ENCODE data around the gene BICC1.

BICC1 gene

DNA sequence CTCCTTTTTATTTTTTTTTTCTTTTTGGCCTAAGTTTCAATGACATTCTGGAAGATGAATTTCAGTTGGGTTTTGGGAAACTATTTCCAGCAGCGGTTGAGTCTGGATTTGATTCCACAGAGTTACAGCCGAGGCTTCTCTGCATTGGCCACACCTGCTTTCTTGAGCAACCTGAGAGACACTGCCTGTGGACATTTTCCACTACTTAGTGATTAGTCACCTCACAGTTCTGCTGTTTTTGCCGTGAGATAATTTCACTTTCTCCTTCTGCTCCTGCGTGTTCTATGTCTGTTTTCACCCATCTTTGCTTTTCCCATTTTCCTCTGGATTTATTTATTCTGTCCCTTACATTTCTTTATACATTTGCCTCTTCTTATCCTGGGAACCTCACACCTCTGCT is 243.0 kb downstream of the BICC1 start:
- Histone ChIP-seq H3K4me3 (ENCODE audit: low read depth in 1 of 2, low read length in 1 of 2) (no peak overlapping the region), H3K36me3 (no peaks in the 10 kb centered on the region), H3K27me3 (no peaks in the 10 kb centered on the region), H3K9me3 (no peaks in the 10 kb centered on the region), H3K27ac (no peak overlapping the region), H3K4me1 (ENCODE audit: control insufficient read depth in 1 of 2, insufficient read depth in 1 of 2, low read depth in 1 of 2, low read length in 1 of 2) (no peaks in the 10 kb centered on the region)
- TF ChIP-seq, protein P1, sequence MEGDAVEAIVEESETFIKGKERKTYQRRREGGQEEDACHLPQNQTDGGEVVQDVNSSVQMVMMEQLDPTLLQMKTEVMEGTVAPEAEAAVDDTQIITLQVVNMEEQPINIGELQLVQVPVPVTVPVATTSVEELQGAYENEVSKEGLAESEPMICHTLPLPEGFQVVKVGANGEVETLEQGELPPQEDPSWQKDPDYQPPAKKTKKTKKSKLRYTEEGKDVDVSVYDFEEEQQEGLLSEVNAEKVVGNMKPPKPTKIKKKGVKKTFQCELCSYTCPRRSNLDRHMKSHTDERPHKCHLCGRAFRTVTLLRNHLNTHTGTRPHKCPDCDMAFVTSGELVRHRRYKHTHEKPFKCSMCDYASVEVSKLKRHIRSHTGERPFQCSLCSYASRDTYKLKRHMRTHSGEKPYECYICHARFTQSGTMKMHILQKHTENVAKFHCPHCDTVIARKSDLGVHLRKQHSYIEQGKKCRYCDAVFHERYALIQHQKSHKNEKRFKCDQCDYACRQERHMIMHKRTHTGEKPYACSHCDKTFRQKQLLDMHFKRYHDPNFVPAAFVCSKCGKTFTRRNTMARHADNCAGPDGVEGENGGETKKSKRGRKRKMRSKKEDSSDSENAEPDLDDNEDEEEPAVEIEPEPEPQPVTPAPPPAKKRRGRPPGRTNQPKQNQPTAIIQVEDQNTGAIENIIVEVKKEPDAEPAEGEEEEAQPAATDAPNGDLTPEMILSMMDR (IDR thresholded peaks at IDR 0.05): no peak

DNA sequence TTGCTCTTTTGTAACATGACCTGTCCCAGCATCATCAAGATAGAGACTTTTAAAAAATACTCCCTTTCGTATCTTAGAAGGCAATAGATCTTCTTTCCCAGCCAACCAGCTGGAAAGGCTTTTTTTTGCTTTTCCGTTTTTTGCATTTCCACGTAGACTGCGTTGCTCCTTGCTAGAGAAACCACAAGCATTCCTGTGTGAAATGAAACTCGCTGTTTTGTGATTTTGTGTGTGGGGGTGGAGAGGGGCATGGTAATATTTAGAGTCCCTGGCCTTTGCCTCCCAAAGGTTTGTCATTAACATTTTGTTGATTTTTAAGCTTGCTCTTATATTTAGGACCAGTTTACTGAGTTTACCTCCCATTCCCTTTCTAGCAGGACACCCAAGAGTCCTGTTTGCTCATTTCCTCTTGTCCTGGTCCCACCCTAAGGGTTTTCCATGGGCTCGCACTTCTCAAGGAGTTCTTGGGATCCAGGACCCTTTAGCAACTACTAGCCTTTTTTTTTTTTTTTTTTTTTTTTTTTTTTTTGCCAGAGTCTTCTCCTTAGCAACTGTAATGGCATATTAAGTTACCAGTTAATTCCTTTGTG is 243.6 kb downstream of the BICC1 start:
- no peak overlapping the region for H3K27ac ChIP-seq
- no peak overlapping the region for H3K4me3 ChIP-seq (ENCODE audit: low read depth in 1 of 2, low read length in 1 of 2)
- no peaks in the 10 kb centered on the region for H3K36me3 ChIP-seq
- no peaks in the 10 kb centered on the region for H3K4me1 ChIP-seq (ENCODE audit: control insufficient read depth in 1 of 2, insufficient read depth in 1 of 2, low read depth in 1 of 2, low read length in 1 of 2)
- TF ChIP-seq, protein P1 (IDR thresholded peaks at IDR 0.05): no peak
- no peaks in the 10 kb centered on the region for H3K27me3 ChIP-seq
- no peaks in the 10 kb centered on the region for H3K9me3 ChIP-seq

DNA sequence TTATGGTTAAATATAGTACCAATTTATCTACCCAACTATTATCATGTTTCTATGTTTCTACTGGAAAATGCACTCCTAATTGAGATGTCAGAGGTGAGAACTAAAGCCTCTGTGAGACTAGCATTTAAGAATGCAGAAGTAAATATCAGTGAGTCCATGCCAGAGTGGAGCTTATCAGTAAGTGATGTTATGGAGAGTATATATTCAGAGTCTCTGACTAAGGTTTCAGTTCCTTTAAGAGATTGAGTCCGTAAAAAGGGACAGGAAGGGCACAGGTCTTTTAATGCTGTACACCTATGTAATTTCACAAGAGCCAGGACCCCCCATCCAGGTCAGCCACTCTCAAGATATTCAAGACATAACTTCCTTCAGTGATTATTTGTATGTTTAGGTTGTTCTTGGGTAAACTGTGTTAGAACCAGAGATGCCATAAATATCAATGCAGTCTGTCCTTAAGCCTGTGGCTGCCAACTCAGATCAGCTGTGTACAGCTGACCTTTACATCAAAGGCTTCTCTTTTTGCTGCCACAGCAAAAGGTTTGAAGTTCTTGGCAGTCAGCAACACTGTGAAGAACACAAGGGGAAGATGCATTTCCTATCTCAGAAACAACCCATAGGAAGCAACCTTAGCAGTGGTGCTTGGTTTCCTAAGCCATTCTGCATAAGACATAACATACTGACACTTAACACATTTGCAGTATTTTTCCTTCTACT is 244.8 kb downstream of the BICC1 start:
- Histone ChIP-seq H3K36me3 (no peaks in the 10 kb centered on the region), H3K27ac (no peak overlapping the region), H3K4me3 (ENCODE audit: low read depth in 1 of 2, low read length in 1 of 2) (no peak overlapping the region), H3K4me1 (ENCODE audit: control insufficient read depth in 1 of 2, insufficient read depth in 1 of 2, low read depth in 1 of 2, low read length in 1 of 2) (no peaks in the 10 kb centered on the region), H3K27me3 (no peaks in the 10 kb centered on the region), H3K9me3 (no peaks in the 10 kb centered on the region)
- TF ChIP-seq, protein P1 (IDR thresholded peaks at IDR 0.05): no peak

DNA sequence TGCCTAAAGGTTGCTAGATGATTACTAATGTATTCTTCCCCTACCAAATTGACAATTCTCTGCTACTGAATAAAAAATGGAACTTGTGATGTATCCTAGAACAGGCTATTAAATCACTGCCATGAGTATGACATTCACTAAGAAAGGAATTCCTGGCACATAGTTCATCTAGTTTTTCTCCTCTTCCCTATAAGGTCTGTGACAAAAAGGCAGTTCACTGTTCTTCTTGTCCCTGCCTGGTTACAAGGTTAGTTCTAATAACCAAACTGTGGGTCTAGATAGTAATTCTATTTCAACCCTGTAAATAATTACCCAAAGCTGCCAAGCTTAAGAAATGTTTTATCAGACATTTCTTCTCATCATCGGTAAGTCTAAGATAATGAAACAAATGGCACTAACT is 245.6 kb downstream of the BICC1 start:
- Histone ChIP-seq H3K36me3 (no peaks in the 10 kb centered on the region), H3K27me3 (no peaks in the 10 kb centered on the region), H3K9me3 (no peaks in the 10 kb centered on the region), H3K27ac (no peak overlapping the region), H3K4me3 (ENCODE audit: low read depth in 1 of 2, low read length in 1 of 2) (no peak overlapping the region), H3K4me1 (ENCODE audit: control insufficient read depth in 1 of 2, insufficient read depth in 1 of 2, low read depth in 1 of 2, low read length in 1 of 2) (no peaks in the 10 kb centered on the region)
- TF ChIP-seq, protein P1 (IDR thresholded peaks at IDR 0.05): no peak

DNA sequence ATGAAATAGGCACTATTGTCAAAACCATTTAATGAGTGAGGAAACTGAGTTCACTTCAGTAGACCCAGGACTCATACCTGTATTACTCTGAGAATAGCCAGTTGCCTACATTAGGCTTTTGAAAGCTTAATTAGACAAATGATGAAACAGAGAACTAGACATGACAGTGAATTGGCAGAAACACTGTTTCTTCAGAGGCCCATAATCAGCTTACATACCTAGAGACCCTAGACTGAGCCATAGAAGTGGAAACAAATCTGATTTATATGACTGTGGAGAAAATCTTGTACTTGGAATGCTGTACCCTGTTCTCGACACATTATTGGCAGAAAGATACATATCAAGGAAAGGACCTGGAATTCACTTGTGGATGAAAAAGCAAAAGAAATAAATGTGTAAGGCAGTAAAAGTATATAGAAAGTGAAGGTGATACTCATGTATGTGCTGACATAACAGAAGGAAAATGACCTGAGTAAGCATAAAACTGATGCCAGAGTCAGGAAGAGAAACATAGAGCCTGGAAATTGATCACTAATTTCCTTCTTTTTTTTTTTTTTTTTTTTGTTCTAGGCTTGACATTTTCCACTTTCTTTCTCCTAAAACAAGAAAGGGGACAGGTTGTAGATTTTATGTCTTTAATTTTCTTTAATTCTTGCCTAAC is 251.5 kb downstream of the BICC1 start:
- no peaks in the 10 kb centered on the region for H3K4me1 ChIP-seq (ENCODE audit: control insufficient read depth in 1 of 2, insufficient read depth in 1 of 2, low read depth in 1 of 2, low read length in 1 of 2)
- no peaks in the 10 kb centered on the region for H3K9me3 ChIP-seq
- no peak overlapping the region for H3K4me3 ChIP-seq (ENCODE audit: low read depth in 1 of 2, low read length in 1 of 2)
- H3K36me3 ChIP-seq: no peaks in the 10 kb centered on the region
- TF ChIP-seq, protein P1 (IDR thresholded peaks at IDR 0.05): no peak
- no peak overlapping the region for H3K27ac ChIP-seq
- no peaks in the 10 kb centered on the region for H3K27me3 ChIP-seq

Measured in neutrophil (primary cell).